ENCODE measurements around the gene UVRAG.

DNA sequence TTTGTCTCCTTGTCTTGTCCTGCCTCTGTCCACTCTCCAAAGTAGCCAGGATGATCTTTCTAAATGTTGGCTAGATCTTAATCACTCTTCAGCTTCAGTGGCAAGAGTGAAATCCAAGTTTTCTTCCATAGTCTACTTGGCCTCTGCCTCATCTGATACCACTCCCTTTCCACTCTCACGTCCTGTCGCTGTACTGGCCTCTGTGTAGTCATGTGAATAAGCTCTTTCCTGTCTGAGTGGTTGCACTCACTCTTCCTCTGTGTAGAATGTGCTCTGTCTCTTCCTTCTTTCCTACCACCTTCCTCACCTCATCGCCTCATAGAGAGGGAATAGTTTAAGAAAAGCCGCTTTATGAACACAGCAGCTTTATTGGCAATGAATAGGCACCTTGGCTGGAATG lies 304.8 kb downstream of the UVRAG start:
- TF ChIP-seq, protein P1, sequence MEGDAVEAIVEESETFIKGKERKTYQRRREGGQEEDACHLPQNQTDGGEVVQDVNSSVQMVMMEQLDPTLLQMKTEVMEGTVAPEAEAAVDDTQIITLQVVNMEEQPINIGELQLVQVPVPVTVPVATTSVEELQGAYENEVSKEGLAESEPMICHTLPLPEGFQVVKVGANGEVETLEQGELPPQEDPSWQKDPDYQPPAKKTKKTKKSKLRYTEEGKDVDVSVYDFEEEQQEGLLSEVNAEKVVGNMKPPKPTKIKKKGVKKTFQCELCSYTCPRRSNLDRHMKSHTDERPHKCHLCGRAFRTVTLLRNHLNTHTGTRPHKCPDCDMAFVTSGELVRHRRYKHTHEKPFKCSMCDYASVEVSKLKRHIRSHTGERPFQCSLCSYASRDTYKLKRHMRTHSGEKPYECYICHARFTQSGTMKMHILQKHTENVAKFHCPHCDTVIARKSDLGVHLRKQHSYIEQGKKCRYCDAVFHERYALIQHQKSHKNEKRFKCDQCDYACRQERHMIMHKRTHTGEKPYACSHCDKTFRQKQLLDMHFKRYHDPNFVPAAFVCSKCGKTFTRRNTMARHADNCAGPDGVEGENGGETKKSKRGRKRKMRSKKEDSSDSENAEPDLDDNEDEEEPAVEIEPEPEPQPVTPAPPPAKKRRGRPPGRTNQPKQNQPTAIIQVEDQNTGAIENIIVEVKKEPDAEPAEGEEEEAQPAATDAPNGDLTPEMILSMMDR (IDR thresholded peaks at IDR 0.05), result no peak
- no peak for TF ChIP-seq POLR2A (IDR thresholded peaks at IDR 0.05)
